ENCODE results near the gene RSF1. TPM values are rescaled to one million over a fixed set of nuclear protein-coding genes. Genes with fewer than 3 reads are reported as not detected.

Gene RSF1
- polyA plus RNA-seq, 1 of the 3 experiments (the other 2 are of a cell fraction) = 8.4 TPM

DNA sequence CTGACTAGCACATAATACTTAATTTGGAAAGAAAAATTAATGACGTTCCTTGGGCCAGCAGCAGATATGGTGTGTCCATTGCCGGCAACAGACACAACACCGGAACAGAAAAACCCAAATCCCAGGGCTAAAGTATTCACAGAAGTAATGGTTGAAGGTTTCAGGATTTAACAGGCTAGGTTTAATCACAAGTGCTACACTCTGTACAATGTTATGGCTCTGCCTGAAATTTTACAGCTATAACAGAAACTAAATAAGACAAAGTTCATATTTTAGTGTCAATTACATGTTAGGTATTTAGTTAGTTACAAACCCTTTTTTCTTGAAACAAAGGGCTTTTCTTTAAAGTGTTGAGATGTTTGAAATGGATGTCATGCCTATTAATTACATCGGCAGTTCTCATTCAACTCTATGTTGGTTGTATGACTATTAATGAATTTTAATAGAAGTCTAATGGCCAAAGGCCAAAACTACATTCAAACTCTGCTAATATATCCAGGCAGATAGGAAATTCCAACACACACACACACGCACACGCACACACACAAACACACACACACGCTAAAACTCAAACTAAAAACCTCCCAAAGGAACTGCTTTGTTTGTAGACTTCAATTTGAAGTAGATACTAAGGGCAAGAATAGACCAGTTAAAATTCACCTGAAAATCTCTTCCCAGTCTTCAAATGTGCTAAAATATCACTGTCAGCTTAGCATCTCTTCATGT, 155.1 kb downstream of the RSF1 start:
- H4K20me1 ChIP-seq (ENCODE audit: insufficient read depth) = no peaks in the 10 kb centered on the region
- ChIA-PET CTCF (interaction anchor here (1.7 kb wide), 1 partner anchor 19 kb away, joined by 4 read pairs; no protein-coding TSS in a partner anchor), POLR2A (no interaction called here)
- 97% methylated on average over 7 of the region's 7 CpGs for WGBS (ENCODE audit: low lambda C conversion rate)
- H3K79me2 ChIP-seq (ENCODE audit: insufficient read depth) = no peaks in the 10 kb centered on the region
- H3K9ac ChIP-seq = no peak overlapping the region
- H3K4me1 ChIP-seq (ENCODE audit: control insufficient read depth in 1 of 2, insufficient read depth in 2 of 2, low read depth in 1 of 2, low read length in 1 of 2) = peaks cover 0 to 4% of the 10 kb centered on the region in 2 experiments; a peak in 2 of 4 replicates
- no peaks in the 10 kb centered on the region for H3K9me2 ChIP-seq
- DNase-seq = no peak
- no peak overlapping the region for H2AFZ ChIP-seq (ENCODE audit: low read depth)
- TF ChIP-seq, protein P1, sequence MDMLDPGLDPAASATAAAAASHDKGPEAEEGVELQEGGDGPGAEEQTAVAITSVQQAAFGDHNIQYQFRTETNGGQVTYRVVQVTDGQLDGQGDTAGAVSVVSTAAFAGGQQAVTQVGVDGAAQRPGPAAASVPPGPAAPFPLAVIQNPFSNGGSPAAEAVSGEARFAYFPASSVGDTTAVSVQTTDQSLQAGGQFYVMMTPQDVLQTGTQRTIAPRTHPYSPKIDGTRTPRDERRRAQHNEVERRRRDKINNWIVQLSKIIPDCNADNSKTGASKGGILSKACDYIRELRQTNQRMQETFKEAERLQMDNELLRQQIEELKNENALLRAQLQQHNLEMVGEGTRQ (IDR thresholded peaks at IDR 0.05; ENCODE audit: borderline replicate concordance, low read depth, low read length) = no peak
- no peak for TF ChIP-seq TEAD4 (IDR thresholded peaks at IDR 0.05; ENCODE audit: borderline replicate concordance, insufficient read depth)
- TF ChIP-seq, protein P2, sequence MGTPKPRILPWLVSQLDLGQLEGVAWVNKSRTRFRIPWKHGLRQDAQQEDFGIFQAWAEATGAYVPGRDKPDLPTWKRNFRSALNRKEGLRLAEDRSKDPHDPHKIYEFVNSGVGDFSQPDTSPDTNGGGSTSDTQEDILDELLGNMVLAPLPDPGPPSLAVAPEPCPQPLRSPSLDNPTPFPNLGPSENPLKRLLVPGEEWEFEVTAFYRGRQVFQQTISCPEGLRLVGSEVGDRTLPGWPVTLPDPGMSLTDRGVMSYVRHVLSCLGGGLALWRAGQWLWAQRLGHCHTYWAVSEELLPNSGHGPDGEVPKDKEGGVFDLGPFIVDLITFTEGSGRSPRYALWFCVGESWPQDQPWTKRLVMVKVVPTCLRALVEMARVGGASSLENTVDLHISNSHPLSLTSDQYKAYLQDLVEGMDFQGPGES (IDR thresholded peaks at IDR 0.05; ENCODE audit: low read depth, low read length) = no peak
- no peak for TF ChIP-seq EZH2phosphoT487 (IDR thresholded peaks at IDR 0.05; ENCODE audit: borderline replicate concordance, low read depth)
- TF ChIP-seq JUND (IDR thresholded peaks at IDR 0.05) = no peak
- no peak for TF ChIP-seq TAF1 (IDR thresholded peaks at IDR 0.05; ENCODE audit: borderline replicate concordance, low read depth, low read length)
- no peak for TF ChIP-seq ELF1 (IDR thresholded peaks at IDR 0.05)
- TF ChIP-seq FOSL2 (IDR thresholded peaks at IDR 0.05; ENCODE audit: borderline replicate concordance, low read depth) = no peak
- TF ChIP-seq GABPA (IDR thresholded peaks at IDR 0.05; ENCODE audit: low read depth) = no peak
- TF ChIP-seq RCOR1 (IDR thresholded peaks at IDR 0.05; ENCODE audit: low read length) = no peak
- no peak for TF ChIP-seq FOXJ3 (CRISPR knock-in tag; IDR thresholded peaks at IDR 0.05)
- no peak for TF ChIP-seq PBX3 (IDR thresholded peaks at IDR 0.05)
- TF ChIP-seq NFIC (IDR thresholded peaks at IDR 0.05; ENCODE audit: borderline replicate concordance) = no peak
- TF ChIP-seq GATA2 (CRISPR knock-in tag; IDR thresholded peaks at IDR 0.05) = no peak
- no peak for TF ChIP-seq NRF1 (IDR thresholded peaks at IDR 0.05; ENCODE audit: low read depth, low read length)
- TF ChIP-seq RXRA (IDR thresholded peaks at IDR 0.05; ENCODE audit: borderline replicate concordance, low read depth) = no peak
- no peak for TF ChIP-seq TCF12 (IDR thresholded peaks at IDR 0.05)
- H3K36me3 ChIP-seq (replicated peaks in 1 of 2; ENCODE audit: control insufficient read depth in 1 of 2, insufficient read depth in 2 of 2, low read length in 1 of 2) = peaks cover 47 to 62% of the 10 kb centered on the region in 2 experiments
- peaks cover 5% of the 10 kb centered on the region for H3F3A ChIP-seq (replicated peaks; ENCODE audit: insufficient read depth)
- H3K4me2 ChIP-seq = no peak overlapping the region
- no peak overlapping the region for H3K27ac ChIP-seq (ENCODE audit: low read depth in 2 of 2, low read length in 1 of 2)
- no peaks in the 10 kb centered on the region for H3K27me3 ChIP-seq (ENCODE audit: insufficient read depth)
- no peaks in the 10 kb centered on the region for H3K9me3 ChIP-seq
- no peak overlapping the region for H3K4me3 ChIP-seq (ENCODE audit: low read depth in 2 of 2, low read length in 1 of 2)

Measured in SK-N-SH (cell line).